ENCODE results near the gene FOXL2. TPM values are rescaled to one million over a fixed set of nuclear protein-coding genes. Genes with fewer than 3 reads are reported as not detected.

FOXL2 gene
- total and polyA plus RNA-seq, 9 of the 15 experiments (the other 6 are each of a cell fraction or from before 2014, with no cell fraction given), result 0.27 to 22.1 (median 3.2) TPM

DNA sequence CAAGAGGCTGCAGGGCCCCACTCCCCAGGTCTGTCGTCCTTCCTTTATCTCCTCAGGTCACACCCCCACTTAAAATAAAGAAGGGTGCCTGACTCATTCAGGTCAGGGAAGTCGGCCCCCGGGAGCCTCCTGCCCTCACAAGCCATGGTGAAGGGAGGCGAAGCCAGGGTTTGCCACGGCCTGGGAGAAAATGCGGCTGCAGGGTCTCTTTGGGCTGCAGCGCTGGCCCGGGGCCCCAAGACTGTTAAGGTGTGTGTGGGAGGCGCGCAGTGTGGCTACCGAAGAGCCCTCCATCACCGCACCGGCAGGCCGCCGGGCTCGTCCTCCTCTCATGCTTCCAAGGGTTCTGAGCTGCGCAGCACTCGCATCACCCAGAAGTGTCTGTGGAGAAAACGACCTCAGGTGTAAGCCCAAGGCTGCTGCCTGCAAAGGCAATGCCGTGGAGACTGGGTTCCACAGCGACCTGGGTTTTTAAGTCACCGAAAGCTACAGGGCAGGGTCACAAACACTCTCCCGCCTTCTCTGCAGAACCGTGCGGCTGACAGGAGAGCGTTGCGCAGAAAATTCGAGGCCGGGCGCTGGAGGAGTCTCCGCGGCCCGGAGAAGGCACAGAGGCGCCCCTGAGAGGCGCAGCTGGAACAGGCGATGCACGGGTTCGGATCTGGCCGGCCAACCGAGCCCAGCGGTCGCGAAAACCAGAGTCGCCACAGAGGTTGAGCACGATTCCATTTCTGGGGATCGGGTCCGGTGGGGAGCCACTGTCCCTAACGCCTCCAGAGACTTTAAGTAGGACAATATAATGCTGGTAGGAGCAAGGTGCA, 8.7 kb downstream of the FOXL2 start (continued):
- TF ChIP-seq, protein P1, sequence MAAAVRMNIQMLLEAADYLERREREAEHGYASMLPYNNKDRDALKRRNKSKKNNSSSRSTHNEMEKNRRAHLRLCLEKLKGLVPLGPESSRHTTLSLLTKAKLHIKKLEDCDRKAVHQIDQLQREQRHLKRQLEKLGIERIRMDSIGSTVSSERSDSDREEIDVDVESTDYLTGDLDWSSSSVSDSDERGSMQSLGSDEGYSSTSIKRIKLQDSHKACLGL (CRISPR knock-in tag; IDR thresholded peaks at IDR 0.05; ENCODE audit: borderline replicate concordance, poor library complexity, severe bottlenecking), result no peak
- TF ChIP-seq, protein P2, sequence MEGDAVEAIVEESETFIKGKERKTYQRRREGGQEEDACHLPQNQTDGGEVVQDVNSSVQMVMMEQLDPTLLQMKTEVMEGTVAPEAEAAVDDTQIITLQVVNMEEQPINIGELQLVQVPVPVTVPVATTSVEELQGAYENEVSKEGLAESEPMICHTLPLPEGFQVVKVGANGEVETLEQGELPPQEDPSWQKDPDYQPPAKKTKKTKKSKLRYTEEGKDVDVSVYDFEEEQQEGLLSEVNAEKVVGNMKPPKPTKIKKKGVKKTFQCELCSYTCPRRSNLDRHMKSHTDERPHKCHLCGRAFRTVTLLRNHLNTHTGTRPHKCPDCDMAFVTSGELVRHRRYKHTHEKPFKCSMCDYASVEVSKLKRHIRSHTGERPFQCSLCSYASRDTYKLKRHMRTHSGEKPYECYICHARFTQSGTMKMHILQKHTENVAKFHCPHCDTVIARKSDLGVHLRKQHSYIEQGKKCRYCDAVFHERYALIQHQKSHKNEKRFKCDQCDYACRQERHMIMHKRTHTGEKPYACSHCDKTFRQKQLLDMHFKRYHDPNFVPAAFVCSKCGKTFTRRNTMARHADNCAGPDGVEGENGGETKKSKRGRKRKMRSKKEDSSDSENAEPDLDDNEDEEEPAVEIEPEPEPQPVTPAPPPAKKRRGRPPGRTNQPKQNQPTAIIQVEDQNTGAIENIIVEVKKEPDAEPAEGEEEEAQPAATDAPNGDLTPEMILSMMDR (IDR thresholded peaks at IDR 0.05 in 2 of 3, conservative IDR thresholded peaks at IDR 0.05 in 1 of 3; ENCODE audit: insufficient read depth in 2 of 3, low read depth in 1 of 3, low read length in 3 of 3), result no peak
- TF ChIP-seq ZBTB7A (IDR thresholded peaks at IDR 0.05; ENCODE audit: borderline replicate concordance, control insufficient read depth, low read depth, low read length), result peak; percentile 24; the same call in 1 of the 2 replicates
- TF ChIP-seq, protein P3, sequence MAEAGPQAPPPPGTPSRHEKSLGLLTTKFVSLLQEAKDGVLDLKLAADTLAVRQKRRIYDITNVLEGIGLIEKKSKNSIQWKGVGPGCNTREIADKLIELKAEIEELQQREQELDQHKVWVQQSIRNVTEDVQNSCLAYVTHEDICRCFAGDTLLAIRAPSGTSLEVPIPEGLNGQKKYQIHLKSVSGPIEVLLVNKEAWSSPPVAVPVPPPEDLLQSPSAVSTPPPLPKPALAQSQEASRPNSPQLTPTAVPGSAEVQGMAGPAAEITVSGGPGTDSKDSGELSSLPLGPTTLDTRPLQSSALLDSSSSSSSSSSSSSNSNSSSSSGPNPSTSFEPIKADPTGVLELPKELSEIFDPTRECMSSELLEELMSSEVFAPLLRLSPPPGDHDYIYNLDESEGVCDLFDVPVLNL (CRISPR knock-in tag; IDR thresholded peaks at IDR 0.05; ENCODE audit: low read depth), result no peak
- 0 out of 2 replicates have a peak, but pooled peaks have one; percentile 60 for TF ChIP-seq RBM14 (IDR thresholded peaks at IDR 0.05; ENCODE audit: borderline replicate concordance, insufficient read depth, low read depth, low read length)
- peak; percentile 50 for TF ChIP-seq POLR2G (IDR thresholded peaks at IDR 0.05; ENCODE audit: low read depth, low read length)
- TF ChIP-seq SRSF9 (IDR thresholded peaks at IDR 0.05; ENCODE audit: borderline replicate concordance, low read depth, low read length), result no peak
- peak; percentile 80 for TF ChIP-seq ZKSCAN1 (IDR thresholded peaks at IDR 0.05; ENCODE audit: low read depth, low read length)
- TF ChIP-seq, protein P4, sequence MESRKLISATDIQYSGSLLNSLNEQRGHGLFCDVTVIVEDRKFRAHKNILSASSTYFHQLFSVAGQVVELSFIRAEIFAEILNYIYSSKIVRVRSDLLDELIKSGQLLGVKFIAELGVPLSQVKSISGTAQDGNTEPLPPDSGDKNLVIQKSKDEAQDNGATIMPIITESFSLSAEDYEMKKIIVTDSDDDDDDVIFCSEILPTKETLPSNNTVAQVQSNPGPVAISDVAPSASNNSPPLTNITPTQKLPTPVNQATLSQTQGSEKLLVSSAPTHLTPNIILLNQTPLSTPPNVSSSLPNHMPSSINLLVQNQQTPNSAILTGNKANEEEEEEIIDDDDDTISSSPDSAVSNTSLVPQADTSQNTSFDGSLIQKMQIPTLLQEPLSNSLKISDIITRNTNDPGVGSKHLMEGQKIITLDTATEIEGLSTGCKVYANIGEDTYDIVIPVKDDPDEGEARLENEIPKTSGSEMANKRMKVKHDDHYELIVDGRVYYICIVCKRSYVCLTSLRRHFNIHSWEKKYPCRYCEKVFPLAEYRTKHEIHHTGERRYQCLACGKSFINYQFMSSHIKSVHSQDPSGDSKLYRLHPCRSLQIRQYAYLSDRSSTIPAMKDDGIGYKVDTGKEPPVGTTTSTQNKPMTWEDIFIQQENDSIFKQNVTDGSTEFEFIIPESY (CRISPR knock-in tag; IDR thresholded peaks at IDR 0.05), result peak; percentile 93
- TF ChIP-seq, protein P5, sequence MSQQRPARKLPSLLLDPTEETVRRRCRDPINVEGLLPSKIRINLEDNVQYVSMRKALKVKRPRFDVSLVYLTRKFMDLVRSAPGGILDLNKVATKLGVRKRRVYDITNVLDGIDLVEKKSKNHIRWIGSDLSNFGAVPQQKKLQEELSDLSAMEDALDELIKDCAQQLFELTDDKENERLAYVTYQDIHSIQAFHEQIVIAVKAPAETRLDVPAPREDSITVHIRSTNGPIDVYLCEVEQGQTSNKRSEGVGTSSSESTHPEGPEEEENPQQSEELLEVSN (IDR thresholded peaks at IDR 0.05; ENCODE audit: borderline replicate concordance in 1 of 2, extremely low read depth in 1 of 2, insufficient read depth in 1 of 2, insufficient read length in 1 of 2, low read depth in 1 of 2, low read length in 1 of 2, poor library complexity in 1 of 2, severe bottlenecking in 1 of 2), result peak in 1 of 2 experiments; percentile 73
